HepG2 (cell line): ENCODE results near the gene CRYZL1. TPM values are rescaled to one million over a fixed set of nuclear protein-coding genes. Genes with fewer than 3 reads are reported as not detected.
"Not testable (repeated sequence)": the region's sequence is repeated elsewhere in the genome, so short reads cannot be mapped to it uniquely, and the experiment has no call there.

Source experiments
- ATAC-seq: fragments of 200-7000 bp; cut with Tn5 transposase; 3 replicates; pipeline ENCODE4 v1.9.1; 2020; ENCODE audit warnings: mild to moderate bottlenecking, moderate library complexity
- BruUV-seq: library from RNA; stranded (reverse); fragments of 400-500 nt; replicated peaks from 2 replicates; lab custom pipeline; 2021; lab: Mats Ljungman, UMichigan
- CTCF ChIA-PET: fragments of 300-600 bp; formaldehyde crosslinking; extraction: SDS; loops from one replicate; lab custom pipeline; 2021; ENCODE audit warnings: low total read pairs, inconsistent platforms, low intra/inter-chr PET ratio; lab: Yijun Ruan, JAX
- POLR2A ChIA-PET: fragments of 350-600 bp; sonication (Branson Sonifier 250); formaldehyde crosslinking; loops from one replicate; lab custom pipeline; 2020; ENCODE audit warnings: antibody characterized with exemption, inconsistent platforms; lab: Yijun Ruan, JAX
- DNase-seq: peaks from one replicate; pipeline ENCODE4 v3.0.0-alpha.2; 2015; ENCODE audit warnings: low spot score
- FAIRE-seq: peaks from 3 replicates; lab custom pipeline; 2011; peaks lifted over from hg19 to GRCh38; lab: Jason Lieb, UNC
- H2AFZ ChIP-seq: one replicate; pipeline ENCODE4 v1.6.1; 2011; ENCODE audit warnings: low read length, inconsistent platforms
- H3K27ac ChIP-seq: fragments of 300-600 bp; 3 replicates; pipeline ENCODE4 v1.8.0; 2011; ENCODE audit warnings: mixed run types, mild to moderate bottlenecking, mixed read lengths, low read length, inconsistent platforms; ENCODE audit not compliant: insufficient read depth; ENCODE audit errors: extremely low read length
- H3K27me3 ChIP-seq, 2 experiments: fragments of 200-600 bp in 1 of 2; 2 replicates in 1 of 2; 3 replicates in 1 of 2; pipeline versions ENCODE4 v1.6.0 to v1.8.0; 2011; ENCODE audit warnings: low read length in 2 of 2, mild to moderate bottlenecking in 2 of 2, moderate library complexity in 2 of 2, inconsistent platforms in 1 of 2; ENCODE audit not compliant: insufficient read depth in 2 of 2, control insufficient read depth in 1 of 2
- H3K36me3 ChIP-seq, 2 experiments: fragments of 200-600 bp in 1 of 2; replicated peaks in 1 of 2; 2 replicates in 1 of 2; 3 replicates in 1 of 2; pipeline versions ENCODE4 v1.5.1 to v1.8.0; 2011; ENCODE audit warnings: low read length in 2 of 2, inconsistent platforms in 1 of 2; ENCODE audit not compliant: insufficient read depth in 2 of 2, control insufficient read depth in 1 of 2
- H3K4me1 ChIP-seq: 2 replicates; pipeline ENCODE4 v1.5.1; 2012; ENCODE audit warnings: low read length, inconsistent platforms; ENCODE audit not compliant: insufficient read depth
- H3K4me2 ChIP-seq: 2 replicates; pipeline ENCODE4 v1.6.0; 2011; ENCODE audit warnings: low read depth, low read length, inconsistent platforms
- H3K4me3 ChIP-seq, 3 experiments: fragments of 200-600 bp in 1 of 3; sonication (generic), shearing (Covaris generic) in 1 of 3; replicated peaks in 1 of 3; 2 replicates each; pipeline ENCODE4 v1.5.1; 2011 to 2016; ENCODE audit warnings: low read length in 3 of 3, inconsistent platforms in 2 of 3, low read depth in 2 of 3, mild to moderate bottlenecking in 2 of 3, control low read depth in 1 of 3, mixed read lengths in 1 of 3; ENCODE audit not compliant: insufficient read depth in 1 of 3
- H3K79me2 ChIP-seq: one replicate; pipeline ENCODE4 v1.6.1; 2011; ENCODE audit warnings: low read length, inconsistent platforms; ENCODE audit not compliant: insufficient read depth
- H3K9ac ChIP-seq: 2 replicates; pipeline ENCODE4 v1.6.0; 2011; ENCODE audit warnings: mild to moderate bottlenecking, low read depth, low read length, inconsistent platforms; ENCODE audit not compliant: insufficient read depth
- H3K9me3 ChIP-seq: 2 replicates; pipeline ENCODE4 v1.5.1; 2012; ENCODE audit warnings: mild to moderate bottlenecking, low read length
- H4K20me1 ChIP-seq: 2 replicates; pipeline ENCODE4 v1.6.0; 2011; ENCODE audit warnings: inconsistent platforms, mild to moderate bottlenecking, low read length, moderate library complexity; ENCODE audit not compliant: insufficient read depth
- BORCS8-MEF2B ChIP-seq: sonication (generic); formaldehyde crosslinking; IDR thresholded peaks from 2 replicates; pipeline ENCODE4 v1.8.0; 2022; ENCODE audit warnings: mild to moderate bottlenecking, missing genetic modification reagents
- CBX1 ChIP-seq: IDR thresholded peaks from one replicate; pipeline ENCODE4 v1.6.1; 2016; ENCODE audit warnings: antibody characterized with exemption, low read depth
- GABPB1 ChIP-seq: IDR thresholded peaks from 2 replicates; pipeline ENCODE4 v1.6.1; 2016; ENCODE audit warnings: mild to moderate bottlenecking, missing genetic modification reagents, moderate library complexity, missing compliant biosample characterization
- POLR2AphosphoS5 ChIP-seq: IDR thresholded peaks from 2 replicates; pipeline ENCODE4 v1.6.1; 2012; ENCODE audit warnings: low read depth, low read length
- TBX3 ChIP-seq: fragments of 450-650 bp; IDR thresholded peaks from 2 replicates; pipeline ENCODE4 v1.6.1; 2017; ENCODE audit warnings: antibody characterized with exemption, mild to moderate bottlenecking, inconsistent platforms, borderline replicate concordance
- ZKSCAN8 ChIP-seq: IDR thresholded peaks from 2 replicates; pipeline ENCODE4 v1.6.1; 2016; ENCODE audit warnings: borderline replicate concordance, missing genetic modification reagents, missing compliant biosample characterization
- ZNF263 ChIP-seq: sonication (generic); formaldehyde crosslinking; IDR thresholded peaks from 2 replicates; pipeline ENCODE4 v1.4.0; 2020; ENCODE audit warnings: missing genetic modification reagents
- ZNF605 ChIP-seq: sonication (generic); formaldehyde crosslinking; IDR thresholded peaks from 2 replicates; pipeline ENCODE4 v1.8.0; 2022; ENCODE audit warnings: mild to moderate bottlenecking, missing genetic modification reagents
- WGBS: methylation state at CpG from one replicate; pipeline ENCODE4 v1.1.6; 2017; ENCODE audit warnings: low lambda C conversion rate; 5-methylcytosine and 5-hydroxymethylcytosine counted together
- in situ Hi-C: cut with HindIII; loops from 2 replicates; pipeline ENCODE4 v1.10.0; 2017; ENCODE audit warnings: low pct_unique_long_range_greater_than_20kb; ENCODE audit not compliant: extremely low pct_ligation_motif_present
- intact Hi-C: fragments of 100-400 bp; cut with micrococcal nuclease; formaldehyde crosslinking; loops from one replicate; pipeline ENCODE4 v1.10.0; 2022; ENCODE audit not compliant: unreplicated experiment
- polyA plus RNA-seq, 8 experiments: library from polyadenylated mRNA; depleted of rRNA in 3 of 8; stranded (reverse) in 7 of 8; unstranded in 1 of 8; fragments of >200 nt; fragmentation: Illumina TruSeq in 4 of 8; extraction: Trizol in 4 of 8; gene quantifications; 2 replicates each; pipeline versions ENCODE4 v1.2.1 to v1.2.3, GENCODE V29; 2011 to 2016; ENCODE audit warnings: low read depth in 4 of 8, missing spikeins in 1 of 8, mixed read lengths in 1 of 8; ENCODE audit not compliant: insufficient read depth in 1 of 8
- total RNA-seq, 5 experiments: library from RNA; depleted of rRNA; stranded (reverse); fragments of >200 nt; fragmentation: Illumina TruSeq; extraction: Trizol; gene quantifications; 2 replicates each; pipeline ENCODE4 v1.2.3, GENCODE V29; 2016; ENCODE audit warnings: low read depth in 1 of 5
- TF ChIP-seq, protein P1 (sequence below): fragments of 450-650 bp; IDR thresholded peaks from 2 replicates; pipeline ENCODE4 v1.6.1; 2016
- TF ChIP-seq, protein P2 (sequence below): sonication (generic); formaldehyde crosslinking; IDR thresholded peaks from 2 replicates; pipeline ENCODE4 v1.4.0; 2020; ENCODE audit warnings: mild to moderate bottlenecking, missing genetic modification reagents

CRYZL1 gene
- total and polyA plus RNA-seq, 2 of the 13 experiments (the other 11 are each of a cell fraction or from before 2014, with no cell fraction given): 20.3 to 27.7 TPM

DNA sequence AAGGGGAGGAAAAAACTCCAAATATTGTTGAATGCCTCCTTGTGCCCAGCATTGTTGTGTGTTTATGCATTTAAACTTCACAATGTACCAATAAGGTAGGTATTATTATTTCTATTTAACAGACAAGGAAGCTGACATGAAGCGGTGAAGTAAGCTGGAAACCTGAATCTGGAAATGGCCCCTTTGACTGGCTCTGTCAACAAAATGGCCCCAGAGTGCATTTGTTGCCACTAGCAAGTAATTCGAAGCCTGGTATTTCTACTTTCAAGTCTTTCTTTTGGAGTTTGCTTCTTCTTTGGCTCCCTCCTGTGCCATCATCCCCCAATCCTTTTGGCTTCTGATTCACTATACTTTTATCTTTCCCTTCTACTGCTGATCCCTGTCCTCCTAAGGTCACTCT lies 23.1 kb downstream of the CRYZL1 start:
- Histone ChIP-seq H3K79me2 (no peaks in the 10 kb centered on the region), H3K4me2 (no peak overlapping the region), H3K4me3 (no peak overlapping the region), H3K9me3 (no peaks in the 10 kb centered on the region), H2AFZ (no peak overlapping the region), H3K27me3 (no peaks in the 10 kb centered on the region), H3K4me1 (no peaks in the 10 kb centered on the region), H3K9ac (no peak overlapping the region), H3K36me3 (peaks cover 1 to 8% of the 10 kb centered on the region in 2 experiments; a peak in 3 of 5 replicates), H4K20me1 (no peaks in the 10 kb centered on the region), H3K27ac (no peak overlapping the region)
- ChIA-PET CTCF (no interaction called here), POLR2A (no interaction called here)
- ATAC-seq (no peak), DNase-seq (no peak), FAIRE-seq (no peak)
- in situ Hi-C loops: no loop called here
- 98% methylated on average over 2 of the region's 2 CpGs for WGBS
- intact Hi-C loops: no loop called here
- TF ChIP-seq, protein P1, sequence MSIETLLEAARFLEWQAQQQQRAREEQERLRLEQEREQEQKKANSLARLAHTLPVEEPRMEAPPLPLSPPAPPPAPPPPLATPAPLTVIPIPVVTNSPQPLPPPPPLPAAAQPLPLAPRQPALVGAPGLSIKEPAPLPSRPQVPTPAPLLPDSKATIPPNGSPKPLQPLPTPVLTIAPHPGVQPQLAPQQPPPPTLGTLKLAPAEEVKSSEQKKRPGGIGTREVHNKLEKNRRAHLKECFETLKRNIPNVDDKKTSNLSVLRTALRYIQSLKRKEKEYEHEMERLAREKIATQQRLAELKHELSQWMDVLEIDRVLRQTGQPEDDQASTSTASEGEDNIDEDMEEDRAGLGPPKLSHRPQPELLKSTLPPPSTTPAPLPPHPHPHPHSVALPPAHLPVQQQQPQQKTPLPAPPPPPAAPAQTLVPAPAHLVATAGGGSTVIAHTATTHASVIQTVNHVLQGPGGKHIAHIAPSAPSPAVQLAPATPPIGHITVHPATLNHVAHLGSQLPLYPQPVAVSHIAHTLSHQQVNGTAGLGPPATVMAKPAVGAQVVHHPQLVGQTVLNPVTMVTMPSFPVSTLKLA: no peak
- no peak for TF ChIP-seq ZKSCAN8 (CRISPR knock-in tag)
- no peak for TF ChIP-seq ZNF605 (CRISPR knock-in tag)
- TF ChIP-seq TBX3: no peak
- TF ChIP-seq BORCS8-MEF2B (CRISPR knock-in tag): no peak
- TF ChIP-seq ZNF263: no peak
- no peak for TF ChIP-seq GABPB1 (CRISPR knock-in tag)
- no peak for TF ChIP-seq CBX1
- TF ChIP-seq POLR2AphosphoS5: no peak
- TF ChIP-seq, protein P2, sequence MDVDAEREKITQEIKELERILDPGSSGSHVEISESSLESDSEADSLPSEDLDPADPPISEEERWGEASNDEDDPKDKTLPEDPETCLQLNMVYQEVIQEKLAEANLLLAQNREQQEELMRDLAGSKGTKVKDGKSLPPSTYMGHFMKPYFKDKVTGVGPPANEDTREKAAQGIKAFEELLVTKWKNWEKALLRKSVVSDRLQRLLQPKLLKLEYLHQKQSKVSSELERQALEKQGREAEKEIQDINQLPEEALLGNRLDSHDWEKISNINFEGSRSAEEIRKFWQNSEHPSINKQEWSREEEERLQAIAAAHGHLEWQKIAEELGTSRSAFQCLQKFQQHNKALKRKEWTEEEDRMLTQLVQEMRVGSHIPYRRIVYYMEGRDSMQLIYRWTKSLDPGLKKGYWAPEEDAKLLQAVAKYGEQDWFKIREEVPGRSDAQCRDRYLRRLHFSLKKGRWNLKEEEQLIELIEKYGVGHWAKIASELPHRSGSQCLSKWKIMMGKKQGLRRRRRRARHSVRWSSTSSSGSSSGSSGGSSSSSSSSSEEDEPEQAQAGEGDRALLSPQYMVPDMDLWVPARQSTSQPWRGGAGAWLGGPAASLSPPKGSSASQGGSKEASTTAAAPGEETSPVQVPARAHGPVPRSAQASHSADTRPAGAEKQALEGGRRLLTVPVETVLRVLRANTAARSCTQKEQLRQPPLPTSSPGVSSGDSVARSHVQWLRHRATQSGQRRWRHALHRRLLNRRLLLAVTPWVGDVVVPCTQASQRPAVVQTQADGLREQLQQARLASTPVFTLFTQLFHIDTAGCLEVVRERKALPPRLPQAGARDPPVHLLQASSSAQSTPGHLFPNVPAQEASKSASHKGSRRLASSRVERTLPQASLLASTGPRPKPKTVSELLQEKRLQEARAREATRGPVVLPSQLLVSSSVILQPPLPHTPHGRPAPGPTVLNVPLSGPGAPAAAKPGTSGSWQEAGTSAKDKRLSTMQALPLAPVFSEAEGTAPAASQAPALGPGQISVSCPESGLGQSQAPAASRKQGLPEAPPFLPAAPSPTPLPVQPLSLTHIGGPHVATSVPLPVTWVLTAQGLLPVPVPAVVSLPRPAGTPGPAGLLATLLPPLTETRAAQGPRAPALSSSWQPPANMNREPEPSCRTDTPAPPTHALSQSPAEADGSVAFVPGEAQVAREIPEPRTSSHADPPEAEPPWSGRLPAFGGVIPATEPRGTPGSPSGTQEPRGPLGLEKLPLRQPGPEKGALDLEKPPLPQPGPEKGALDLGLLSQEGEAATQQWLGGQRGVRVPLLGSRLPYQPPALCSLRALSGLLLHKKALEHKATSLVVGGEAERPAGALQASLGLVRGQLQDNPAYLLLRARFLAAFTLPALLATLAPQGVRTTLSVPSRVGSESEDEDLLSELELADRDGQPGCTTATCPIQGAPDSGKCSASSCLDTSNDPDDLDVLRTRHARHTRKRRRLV (CRISPR knock-in tag): no peak
- no TSS peak for BruUV-seq

DNA sequence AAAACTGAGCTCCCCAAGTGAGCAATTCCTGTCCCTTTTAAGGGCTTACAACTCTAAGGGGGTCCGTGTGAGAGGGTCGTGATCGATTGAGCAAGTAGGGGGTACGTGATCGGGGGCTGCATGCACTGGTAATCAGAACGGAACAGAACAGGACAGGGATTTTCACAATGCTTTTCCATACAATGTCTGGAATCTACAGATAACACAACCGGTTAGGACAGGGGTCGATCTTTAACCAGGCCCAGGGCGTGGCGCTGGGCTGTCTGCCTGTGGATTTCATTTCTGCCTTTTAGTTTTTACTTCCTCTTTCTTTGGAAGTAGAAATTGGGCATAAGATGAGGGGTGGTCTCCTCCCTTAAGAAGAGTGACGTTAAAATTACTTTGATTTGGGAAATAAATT lies 24.0 kb downstream of the CRYZL1 start:
- H4K20me1 ChIP-seq, H3K4me1 ChIP-seq, H3K4me2 ChIP-seq, intact Hi-C loops, H3K27me3 ChIP-seq, BruUV-seq, H3K79me2 ChIP-seq, H3K4me3 ChIP-seq, H2AFZ ChIP-seq, ATAC-seq, H3K27ac ChIP-seq, H3K9ac ChIP-seq, POLR2A ChIA-PET, DNase-seq, in situ Hi-C loops, CTCF ChIA-PET, H3K36me3 ChIP-seq, H3K9me3 ChIP-seq, FAIRE-seq: not testable (repeated sequence)
- 96% methylated on average over 11 of the region's 11 CpGs for WGBS
